ENCODE measurements around the gene CLIC3. TPM values are rescaled to one million over a fixed set of nuclear protein-coding genes. Genes with fewer than 3 reads are reported as not detected.

Gene CLIC3
- total RNA-seq, 1 donor from 2014 or later, result not detected

DNA sequence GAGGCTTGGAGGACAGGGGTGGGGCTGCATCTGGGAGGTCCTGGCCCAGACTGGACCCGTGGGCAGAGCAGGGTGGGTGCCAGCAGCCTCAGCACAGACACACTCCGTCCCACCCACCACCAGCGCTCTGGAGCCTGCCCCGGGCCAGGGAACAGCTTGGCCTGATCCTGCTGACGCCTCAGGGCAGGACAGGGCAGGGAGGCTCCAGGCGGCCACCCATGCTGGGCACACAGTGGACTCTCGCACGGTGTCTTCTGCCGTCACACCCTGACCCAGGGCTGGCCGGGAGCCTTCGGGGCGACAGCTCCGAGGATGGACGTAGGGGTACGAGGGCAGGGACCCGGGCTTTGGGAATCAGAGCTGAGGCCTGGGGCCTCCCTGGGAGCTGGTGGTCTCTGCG, 27.2 kb downstream of the CLIC3 start:
- TF ChIP-seq CTCF (IDR thresholded peaks at IDR 0.05; ENCODE audit: unreplicated experiment), result no peak
- no peaks in the 10 kb centered on the region for H3K9me3 Mint-ChIP-seq (ENCODE audit: low read depth)
- H3K27ac Mint-ChIP-seq, result no peak overlapping the region
- H3K27me3 Mint-ChIP-seq, result peaks cover 12% of the 10 kb centered on the region
- H3K4me3 Mint-ChIP-seq (ENCODE audit: low read depth), result no peak overlapping the region
- H3K4me1 Mint-ChIP-seq (ENCODE audit: low read depth), result peaks cover 3% of the 10 kb centered on the region
- no peak for DNase-seq (ENCODE audit: low spot score, unreplicated experiment)
- no peaks in the 10 kb centered on the region for H3K36me3 Mint-ChIP-seq (ENCODE audit: insufficient read depth)

DNA sequence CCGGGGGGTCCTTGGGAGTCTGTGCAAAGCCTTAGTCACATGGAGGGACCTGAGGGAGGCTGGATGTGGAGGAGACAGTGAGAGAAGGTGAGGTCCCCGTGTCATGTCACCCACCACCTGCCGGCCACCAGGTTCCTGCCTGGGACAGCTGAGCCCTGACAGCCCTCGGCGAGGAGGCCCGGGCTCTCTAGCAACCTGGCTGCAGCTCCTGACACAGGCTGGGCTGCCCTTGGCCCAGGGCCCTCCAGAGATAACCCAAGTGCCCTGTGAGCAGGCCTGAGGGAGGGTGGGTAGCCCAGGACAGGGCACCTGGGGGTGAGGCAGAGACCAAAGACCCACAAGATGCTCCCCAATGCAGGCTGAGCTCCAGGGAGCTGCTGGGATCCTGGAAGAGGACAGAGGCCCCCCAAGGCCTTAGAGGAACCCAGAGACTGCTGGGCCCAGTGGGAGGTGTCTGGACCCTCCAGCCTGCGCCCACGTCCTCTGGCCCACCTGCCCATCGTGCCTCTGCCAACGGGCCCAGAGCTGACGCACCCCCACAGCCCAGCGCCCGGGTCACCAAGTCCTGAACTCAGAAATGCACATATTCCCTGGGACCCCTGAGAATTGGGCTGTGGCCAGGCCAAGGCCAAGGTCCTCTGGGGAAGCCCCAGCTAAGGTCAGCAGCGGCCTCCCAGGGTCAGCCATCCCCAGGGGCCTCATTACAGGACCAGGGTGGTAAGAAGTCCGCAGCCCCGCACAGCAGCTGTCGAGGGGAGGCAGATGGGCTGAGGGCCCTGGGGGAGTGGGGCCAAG, 27.8 kb downstream of the CLIC3 start:
- DNase-seq (ENCODE audit: low spot score, unreplicated experiment), result no peak
- H3K27me3 Mint-ChIP-seq, result peaks cover 12% of the 10 kb centered on the region
- no peak for TF ChIP-seq CTCF (IDR thresholded peaks at IDR 0.05; ENCODE audit: unreplicated experiment)
- H3K4me3 Mint-ChIP-seq (ENCODE audit: low read depth), result no peak overlapping the region
- no peaks in the 10 kb centered on the region for H3K36me3 Mint-ChIP-seq (ENCODE audit: insufficient read depth)
- no peaks in the 10 kb centered on the region for H3K9me3 Mint-ChIP-seq (ENCODE audit: low read depth)
- no peak overlapping the region for H3K27ac Mint-ChIP-seq
- H3K4me1 Mint-ChIP-seq (ENCODE audit: low read depth), result peaks cover 3% of the 10 kb centered on the region

- no peak for TF ChIP-seq CTCF (IDR thresholded peaks at IDR 0.05; ENCODE audit: unreplicated experiment)
- Mint-ChIP-seq H3K36me3 (ENCODE audit: insufficient read depth) (no peaks in the 10 kb centered on the region), H3K27ac (no peak overlapping the region), H3K9me3 (ENCODE audit: low read depth) (no peaks in the 10 kb centered on the region), H3K4me1 (ENCODE audit: low read depth) (peaks cover 3% of the 10 kb centered on the region), H3K4me3 (ENCODE audit: low read depth) (no peak overlapping the region), H3K27me3 (peaks cover 12% of the 10 kb centered on the region)
- no peak for DNase-seq (ENCODE audit: low spot score, unreplicated experiment)
Observed at GRCh38 chr9:136965771-136966484, 30.4 kb downstream of the CLIC3 start.

- Mint-ChIP-seq H3K27ac (no peak overlapping the region), H3K4me3 (ENCODE audit: low read depth) (no peak overlapping the region)
Observed at GRCh38 chr9:136964833-136965422, 31.4 kb downstream of the CLIC3 start.

More at GRCh38 chr9:136964833-136965422, 31.4 kb downstream of the CLIC3 start:
- H3K9me3 Mint-ChIP-seq (ENCODE audit: low read depth), result no peaks in the 10 kb centered on the region
- no peak for DNase-seq (ENCODE audit: low spot score, unreplicated experiment)
- peaks cover 12% of the 10 kb centered on the region for H3K27me3 Mint-ChIP-seq
- TF ChIP-seq CTCF (IDR thresholded peaks at IDR 0.05; ENCODE audit: unreplicated experiment), result no peak
- H3K4me1 Mint-ChIP-seq (ENCODE audit: low read depth), result peaks cover 3% of the 10 kb centered on the region
- no peaks in the 10 kb centered on the region for H3K36me3 Mint-ChIP-seq (ENCODE audit: insufficient read depth)
